GM12878 (cell line): Measurements from ENCODE around the gene ADAMTS3. TPM values are rescaled to one million over a fixed set of nuclear protein-coding genes. Genes with fewer than 3 reads are reported as not detected.

Experiments
- ASH2L ChIP-seq: fragments of 300-600, 200-600 bp; sonication (generic); IDR thresholded peaks from 2 replicates; pipeline ENCODE4 v1.6.1; 2017; ENCODE audit warnings: low read depth, mild to moderate bottlenecking, borderline replicate concordance
- ATF7 ChIP-seq: fragments of 450-650 bp; IDR thresholded peaks from 2 replicates; pipeline ENCODE4 v1.6.1; 2016; ENCODE audit warnings: low read depth, mild to moderate bottlenecking
- BCL11A ChIP-seq: IDR thresholded peaks from 2 replicates; pipeline ENCODE4 v1.6.1; 2011; ENCODE audit warnings: low read depth, low read length
- BHLHE40 ChIP-seq, 2 experiments: fragments of 450-650 bp in 1 of 2; IDR thresholded peaks; 2 replicates each; pipeline ENCODE4 v1.6.1; 2011 to 2017; ENCODE audit warnings: low read depth in 2 of 2, borderline replicate concordance in 1 of 2, improper control_type of control experiment in 1 of 2, low read length in 1 of 2, mild to moderate bottlenecking in 1 of 2
- CEBPB ChIP-seq, 2 experiments: fragments of 150-350 bp in 1 of 2; IDR thresholded peaks; 2 replicates each; pipeline ENCODE4 v1.6.1; 2012 to 2014; ENCODE audit warnings: low read depth in 2 of 2, low read length in 2 of 2, borderline replicate concordance in 1 of 2, inconsistent platforms in 1 of 2
- CTCF ChIP-seq, 3 experiments: IDR thresholded peaks in 2 of 3; conservative IDR thresholded peaks in 1 of 3; 2 replicates each; pipeline ENCODE4 v1.5.1; 2011; ENCODE audit warnings: low read depth in 3 of 3, low read length in 3 of 3, mild to moderate bottlenecking in 3 of 3, control low read depth in 2 of 3, moderate library complexity in 2 of 3, inconsistent platforms in 1 of 3, mixed read lengths in 1 of 3; ENCODE audit not compliant: control insufficient read depth in 2 of 3, insufficient read depth in 1 of 3; ENCODE audit errors: extremely low read depth in 1 of 3
- EED ChIP-seq: sonication (generic); IDR thresholded peaks from 2 replicates; pipeline ENCODE4 v1.6.1; 2016; ENCODE audit warnings: antibody characterized with exemption, low read depth
- GATAD2B ChIP-seq: fragments of 450-650 bp; conservative IDR thresholded peaks from 2 replicates; pipeline ENCODE4 v1.6.1; 2017; ENCODE audit warnings: low read depth, mild to moderate bottlenecking, moderate library complexity
- IRF3 ChIP-seq: fragments of 450-650 bp; IDR thresholded peaks from 2 replicates; pipeline ENCODE4 v1.6.1; 2014; ENCODE audit warnings: mild to moderate bottlenecking
- KAT2A ChIP-seq: conservative IDR thresholded peaks from 2 replicates; pipeline ENCODE4 v1.6.1; 2011; ENCODE audit warnings: low read depth, low read length; ENCODE audit not compliant: control insufficient read depth
- MTA2 ChIP-seq: fragments of 450-650 bp; IDR thresholded peaks from 2 replicates; pipeline ENCODE4 v1.6.1; 2016; ENCODE audit warnings: low read depth, mild to moderate bottlenecking, moderate library complexity
- MYB ChIP-seq: fragments of 150-350 bp; IDR thresholded peaks from 2 replicates; pipeline ENCODE4 v1.6.1; 2014; ENCODE audit warnings: mild to moderate bottlenecking, low read depth, low read length, borderline replicate concordance
- NFYB ChIP-seq: IDR thresholded peaks from 2 replicates; pipeline ENCODE4 v1.6.1; 2011; ENCODE audit warnings: low read depth, mild to moderate bottlenecking, low read length, improper control_type of control experiment, moderate library complexity; ENCODE audit not compliant: insufficient read depth
- PAX8 ChIP-seq: fragments of 450-650 bp; IDR thresholded peaks from 2 replicates; pipeline ENCODE4 v1.6.1; 2017; ENCODE audit warnings: mild to moderate bottlenecking, moderate library complexity
- RAD21 ChIP-seq: IDR thresholded peaks from 2 replicates; pipeline ENCODE4 v1.6.1; 2011; ENCODE audit warnings: mild to moderate bottlenecking, low read depth, low read length, moderate library complexity; ENCODE audit not compliant: insufficient read depth
- RB1 ChIP-seq: fragments of 450-650 bp; formaldehyde crosslinking; IDR thresholded peaks from 2 replicates; pipeline ENCODE4 v1.6.1; 2017; ENCODE audit warnings: mild to moderate bottlenecking, borderline replicate concordance
- RBBP5 ChIP-seq: fragments of 200-600 bp; sonication (generic); conservative IDR thresholded peaks from 2 replicates; pipeline ENCODE4 v1.6.1; 2016
- SRF ChIP-seq, 2 experiments: IDR thresholded peaks; 2 replicates each; pipeline ENCODE4 v1.6.1; 2011; ENCODE audit warnings: low read depth in 2 of 2, low read length in 2 of 2, mild to moderate bottlenecking in 1 of 2, moderate library complexity in 1 of 2
- SUZ12 ChIP-seq: fragments of 200-600 bp; sonication (generic); IDR thresholded peaks from one replicate; pipeline ENCODE4 v1.6.1; 2018; ENCODE audit warnings: antibody characterized with exemption, mild to moderate bottlenecking; ENCODE audit not compliant: unreplicated experiment
- TCF7 ChIP-seq: IDR thresholded peaks from 2 replicates; pipeline ENCODE4 v1.6.1; 2014; ENCODE audit warnings: antibody characterized with exemption, borderline replicate concordance
- YY1 ChIP-seq: IDR thresholded peaks from 2 replicates; pipeline ENCODE4 v1.6.1; 2011; ENCODE audit warnings: low read depth, mild to moderate bottlenecking, low read length
- ZBTB4 ChIP-seq: fragments of 450-650 bp; formaldehyde crosslinking; IDR thresholded peaks from 2 replicates; pipeline ENCODE4 v1.4.0; 2022; ENCODE audit warnings: mild to moderate bottlenecking, moderate library complexity
- ZNF217 ChIP-seq: fragments of 450-650 bp; IDR thresholded peaks from 2 replicates; pipeline ENCODE4 v1.6.1; 2017; ENCODE audit warnings: antibody characterized with exemption, mild to moderate bottlenecking
- ZNF622 ChIP-seq: fragments of 450-650 bp; IDR thresholded peaks from 2 replicates; pipeline ENCODE4 v1.6.1; 2017; ENCODE audit warnings: mild to moderate bottlenecking, inconsistent platforms
- polyA plus RNA-seq, 11 experiments: library from polyadenylated mRNA; depleted of rRNA in 4 of 11; unstranded in 6 of 11; stranded (reverse) in 5 of 11; fragments of >200 nt; fragmentation: Nextera tagmentation in 4 of 11; fragmentation: Illumina TruSeq in 1 of 11; extraction: Ambion mirVana in 4 of 11; extraction: Trizol in 1 of 11; gene quantifications; 1 replicate in 1 of 11; 2 replicates in 10 of 11; pipeline versions ENCODE4 v1.2.1 to v1.2.3, GENCODE V29; 2011 to 2016; ENCODE audit warnings: inconsistent platforms in 2 of 11, missing spikeins in 2 of 11, low read depth in 1 of 11
- total RNA-seq, 4 experiments: library from RNA; depleted of rRNA in 3 of 4; stranded (reverse); fragments of >200 nt in 3 of 4; fragmentation: Illumina TruSeq in 1 of 4; extraction: Trizol in 1 of 4; gene quantifications; 2 replicates each; pipeline versions ENCODE4 v1.2.1 to v1.2.3, GENCODE V29; 2013 to 2021

The ADAMTS3 gene
- total and polyA plus RNA-seq, 10 of the 15 experiments (the other 5 are each of a cell fraction or from before 2014, with no cell fraction given), result under 0.01 to 0.07 (median 0.02) TPM; not detected in 6

GRCh38 chr4:72302981-72303704, 265.9 kb downstream of the ADAMTS3 start (continued):
- TF ChIP-seq BHLHE40 (IDR thresholded peaks at IDR 0.05; ENCODE audit: borderline replicate concordance in 1 of 2, low read depth in 2 of 2, low read length in 1 of 2) (no peak), ZNF217 (no peak), SUZ12 (no peak), IRF3 (no peak), CEBPB (IDR thresholded peaks at IDR 0.05; ENCODE audit: borderline replicate concordance in 1 of 2, low read depth in 2 of 2, low read length in 2 of 2) (no peak), KAT2A (no peak), PAX8 (no peak), RAD21 (peak; percentile 67), BCL11A (no peak), NFYB (no peak), EED (no peak), RBBP5 (no peak), ATF7 (no peak), CTCF (IDR thresholded peaks at IDR 0.05 in 2 of 3, conservative IDR thresholded peaks at IDR 0.05 in 1 of 3; ENCODE audit: control insufficient read depth in 2 of 3, extremely low read depth in 1 of 3, insufficient read depth in 1 of 3, low read depth in 3 of 3, low read length in 3 of 3) (peak; percentile 63 to 69 (median 69)), SRF (IDR thresholded peaks at IDR 0.05; ENCODE audit: low read depth in 2 of 2, low read length in 2 of 2) (no peak), ZNF622 (no peak), ASH2L (no peak), ZBTB4 (CRISPR knock-in tag) (no peak), RB1 (no peak), YY1 (0 out of 2 replicates have a peak, but pooled peaks have one; percentile 25), MTA2 (no peak), MYB (no peak), TCF7 (no peak), GATAD2B (no peak)
